Motor neuron (in vitro differentiated cells): ENCODE data around the gene TAB2. TPM values are rescaled to one million over a fixed set of nuclear protein-coding genes. Genes with fewer than 3 reads are reported as not detected.
"Not testable (repeated sequence)": the region's sequence is repeated elsewhere in the genome, so short reads cannot be mapped to it uniquely, and the experiment has no call there.

Experiments used
- ATAC-seq, 8 experiments: fragments of 200-7000 bp; cut with Tn5 transposase; replicated peaks in 6 of 8; 2 replicates each; pipeline ENCODE4 v1.8.0; 2021; ENCODE audit warnings: mild to moderate bottlenecking in 8 of 8, moderate library complexity in 8 of 8
- H3K27ac ChIP-seq, 2 donors: fragments of 250-450 bp; sonication (Bioruptor Pico); 2 replicates each; pipeline ENCODE4 v1.9.0; 2021; ENCODE audit warnings: antibody characterized with exemption in 2 of 2, mild to moderate bottlenecking in 2 of 2, moderate library complexity in 1 of 2
- H3K4me1 ChIP-seq, 2 donors: fragments of 250-450 bp; sonication (Bioruptor Pico); replicated peaks in 1 of 2; 2 replicates each; pipeline ENCODE4 v1.6.1; 2021; ENCODE audit warnings: antibody characterized with exemption in 2 of 2, mild to moderate bottlenecking in 2 of 2, moderate library complexity in 1 of 2
- H3K4me3 ChIP-seq, 5 donors: fragments of 250-450 bp; sonication (Bioruptor Pico); 2 replicates each; pipeline ENCODE4 v1.9.0; 2021; ENCODE audit warnings: antibody characterized with exemption in 5 of 5, mild to moderate bottlenecking in 5 of 5, moderate library complexity in 4 of 5
- WGBS, 10 experiments: fragments of 450-650 bp; shearing (Covaris generic); methylation state at CpG; one replicate each; pipeline ENCODE4 v1.0.0; 2022; 5-methylcytosine and 5-hydroxymethylcytosine counted together
- in situ Hi-C, 9 experiments: fragments of 400-800 bp; cut with MboI; loops; one replicate each; pipeline ENCODE4 v1.15.0; 2021; ENCODE audit warnings: low sequenced_read_pairs in 9 of 9, low pct_unique_long_range_greater_than_20kb in 2 of 9; ENCODE audit not compliant: unreplicated experiment in 9 of 9
- total RNA-seq, 8 experiments: library from RNA; unstranded; fragments of 300-600 nt; gene quantifications; 2 replicates each; pipeline versions ENCODE4 v1.2.3 to v1.2.4, GENCODE V29; 2022

TAB2 gene
- total RNA-seq, 8 experiments from 2014 or later = 17.3 to 47.0 (median 24.7) TPM

- Histone ChIP-seq H3K27ac (no peak overlapping the region), H3K4me3 (no peak overlapping the region), H3K4me1 (peaks cover 15 to 24% of the 10 kb centered on the region in 2 donors)
- no peak for ATAC-seq
- in situ Hi-C loops = loop anchor here in 7 of 9 experiments (10.0 to 25.0 kb wide), 3 partner anchors 350 to 400 kb away; no protein-coding TSS in a partner anchor
- WGBS, 10 experiments = 70 to 100% (median 94%) methylated on average over 1 to 3 of the region's 3 CpGs
Measured at GRCh38 chr6:149437212-149437611, 119.7 kb downstream of the TAB2 start.

- in situ Hi-C loops = loop anchor here in 7 of 9 experiments (10.0 to 25.0 kb wide), 3 partner anchors 352 to 402 kb away; no protein-coding TSS in a partner anchor
- WGBS, 10 experiments = 26 to 100% (median 79%) methylated on average over 1 to 3 of the region's 3 CpGs; no CpG with 5 or more reads in 2 of the 10 experiments
Measured at GRCh38 chr6:149438855-149439254, 121.3 kb downstream of the TAB2 start.

DNA sequence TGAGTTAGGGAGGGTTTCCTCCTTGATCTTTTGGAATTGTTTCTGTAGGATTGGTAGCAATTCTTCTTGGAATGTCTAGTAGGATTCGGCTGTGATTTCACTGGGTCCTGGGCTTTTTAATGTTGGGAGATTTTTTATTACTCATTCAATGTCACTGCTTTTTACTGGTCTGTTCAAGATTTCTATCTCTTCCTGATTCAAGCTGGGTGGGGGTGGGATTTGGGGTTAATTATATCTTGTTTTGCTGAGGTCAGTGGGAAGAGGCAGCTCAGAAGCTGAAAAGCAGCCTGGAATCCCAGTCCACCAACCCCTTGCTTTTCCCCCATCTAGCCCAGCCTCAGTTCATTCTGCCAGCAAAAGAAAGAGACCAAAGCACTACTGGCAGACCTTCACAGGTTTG, 122.1 kb downstream of the TAB2 start:
- ATAC-seq = no peak
- Histone ChIP-seq H3K4me3 (no peak overlapping the region), H3K27ac (no peak overlapping the region), H3K4me1 (peaks cover 15 to 24% of the 10 kb centered on the region in 2 donors)
- in situ Hi-C loops = loop anchor here in 7 of 9 experiments (10.0 to 25.0 kb wide), 3 partner anchors 352 to 402 kb away; no protein-coding TSS in a partner anchor
- 60 to 100% (median 95%) methylated on average over 1 of the region's 1 CpG; no CpG with 5 or more reads in 4 of the 10 experiments for WGBS, 10 experiments

More at GRCh38 chr6:149438855-149439254, 121.3 kb downstream of the TAB2 start:
- H3K27ac ChIP-seq = no peak overlapping the region
- ATAC-seq = no peak
- peaks cover 15 to 24% of the 10 kb centered on the region in 2 donors for H3K4me1 ChIP-seq
- no peak overlapping the region for H3K4me3 ChIP-seq

DNA sequence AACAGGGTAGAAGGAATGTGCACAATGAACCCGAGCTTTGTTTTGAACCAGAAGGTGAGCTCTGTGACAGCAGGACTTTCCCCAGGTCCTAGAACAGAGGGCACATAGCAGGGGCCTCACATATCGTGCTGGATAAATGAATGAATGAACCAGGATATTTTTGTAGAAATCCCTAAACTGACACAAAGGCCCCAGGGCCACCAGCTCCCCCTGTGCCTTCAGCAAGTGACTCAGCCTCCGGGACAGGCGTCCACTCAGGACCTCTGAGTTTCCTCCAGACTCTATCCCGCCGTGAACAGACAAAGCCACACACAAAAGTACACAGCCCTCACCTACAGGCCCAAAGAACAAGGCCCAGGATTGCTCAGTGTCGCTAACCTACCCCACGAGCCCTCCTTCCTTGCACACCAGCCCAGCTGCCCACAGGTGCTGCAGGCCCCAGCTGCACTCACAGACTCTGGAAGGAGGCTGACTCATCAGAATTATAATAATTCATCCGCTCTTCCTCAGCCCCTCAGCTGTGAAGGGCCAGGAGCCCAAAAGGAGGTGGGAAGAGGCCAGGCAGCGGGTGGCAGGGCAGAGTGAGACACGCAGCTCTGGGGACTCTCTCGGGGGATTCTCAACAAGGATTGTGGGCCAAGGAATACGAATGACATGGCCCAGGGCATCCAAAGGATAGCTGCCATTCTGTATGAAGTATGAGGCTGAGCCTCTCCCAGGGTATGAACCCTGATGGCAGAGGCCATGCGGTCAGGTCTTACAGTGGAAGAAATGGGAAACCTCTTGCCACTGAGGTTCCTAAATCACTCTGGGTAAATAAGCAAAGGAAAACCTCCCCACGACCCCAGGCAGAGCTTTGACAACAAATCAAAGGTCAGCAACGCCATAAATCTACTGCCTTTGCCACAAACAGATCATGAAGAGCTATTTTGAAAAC, 123.5 kb downstream of the TAB2 start:
- in situ Hi-C loops = loop anchor here in 5 of 9 experiments (25.0 kb wide), 2 partner anchors 354 to 404 kb away; no protein-coding TSS in a partner anchor
- WGBS, 10 experiments = 0 to 94% (median 65%) methylated on average over 1 to 13 of the region's 16 CpGs
- Histone ChIP-seq H3K27ac (peak overlapping the region; percentile 53 to 54), H3K4me3 (no peak overlapping the region), H3K4me1 (peaks cover 15 to 24% of the 10 kb centered on the region in 2 donors)
- ATAC-seq = peak; percentile 82 to 98 (median 97)

DNA sequence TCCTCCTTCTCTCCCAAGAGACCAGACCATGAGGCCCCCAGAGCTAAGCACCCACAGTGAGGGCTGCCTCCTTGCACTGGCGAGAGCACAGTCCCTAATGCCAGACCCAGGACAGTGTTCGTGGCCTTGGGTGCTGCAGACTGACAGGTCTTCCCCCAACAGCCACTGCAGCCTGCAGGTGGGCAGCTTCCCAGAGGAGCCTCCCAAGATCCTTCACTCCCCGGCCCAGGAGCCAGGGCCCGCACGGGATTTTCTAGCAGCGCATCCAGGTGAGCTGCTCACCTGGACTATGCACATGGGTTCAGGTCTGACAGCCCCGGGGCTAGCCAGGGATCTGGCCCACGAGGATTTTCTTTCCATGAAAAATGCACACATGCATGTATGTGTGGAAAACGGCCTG, 124.2 kb downstream of the TAB2 start:
- 0 to 100% (median 78%) methylated on average over 1 to 8 of the region's 9 CpGs; no CpG with 5 or more reads in 3 of the 10 experiments for WGBS, 10 experiments
- peak overlapping the region; percentile 53 to 54 for H3K27ac ChIP-seq
- H3K4me1 ChIP-seq = peaks cover 15 to 24% of the 10 kb centered on the region in 2 donors
- H3K4me3 ChIP-seq = no peak overlapping the region
- in situ Hi-C loops = loop anchor here in 5 of 9 experiments (25.0 kb wide), 2 partner anchors 354 to 404 kb away; no protein-coding TSS in a partner anchor
- peak in 3 of 8 experiments; percentile 2 to 26 (median 16) for ATAC-seq

DNA sequence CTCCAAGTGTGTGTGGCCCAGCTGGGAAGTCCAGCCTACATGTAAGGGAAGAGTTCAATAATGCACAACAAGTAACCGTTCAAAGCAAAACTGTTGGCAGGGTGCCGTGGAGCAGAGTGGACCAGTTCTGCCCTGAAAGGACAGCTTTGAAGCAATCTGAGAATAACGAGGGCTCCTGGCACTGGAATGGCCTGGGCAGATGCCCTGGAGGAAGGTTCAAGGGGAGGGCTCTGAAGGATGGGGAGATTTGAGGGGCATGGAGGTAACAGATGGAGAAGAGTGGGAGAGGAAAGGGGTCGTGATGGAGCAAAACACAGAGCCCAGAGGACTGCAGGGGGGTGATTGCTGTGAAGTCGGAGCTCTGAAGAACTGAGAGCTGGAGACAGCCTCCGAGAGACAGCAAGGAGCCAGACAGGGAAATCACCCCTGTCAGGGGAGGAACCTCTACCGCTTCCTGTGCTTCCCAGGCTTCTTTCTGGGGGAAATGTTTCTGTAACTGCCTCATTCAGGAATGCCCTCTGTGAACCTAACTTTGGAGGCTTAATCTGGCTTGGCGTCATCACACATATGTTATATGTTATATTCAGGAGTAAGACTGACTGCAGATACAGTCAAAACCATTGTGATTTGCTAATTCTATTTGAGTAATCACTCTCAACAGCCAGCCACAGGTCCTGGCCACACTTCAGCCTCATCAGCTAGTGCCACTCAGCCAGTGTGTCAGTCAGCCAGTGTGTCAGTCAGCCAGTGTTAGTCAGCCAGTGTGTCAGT, 126.1 kb downstream of the TAB2 start:
- in situ Hi-C loops = loop anchor here in 5 of 9 experiments (25.0 kb wide), 2 partner anchors 356 to 406 kb away; no protein-coding TSS in a partner anchor
- WGBS, 10 experiments = 20 to 88% (median 79%) methylated on average over 1 to 8 of the region's 8 CpGs; no CpG with 5 or more reads in 2 of the 10 experiments
- no peak for ATAC-seq

GRCh38 chr6:149444360-149445094, 127.0 kb downstream of the TAB2 start:
- H3K4me3 ChIP-seq, H3K27ac ChIP-seq, ATAC-seq: not testable (repeated sequence)
- in situ Hi-C loops = loop anchor here in 5 of 9 experiments (25.0 kb wide), 2 partner anchors 357 to 407 kb away; no protein-coding TSS in a partner anchor
- WGBS, 10 experiments = 80 to 100% (median 90%) methylated on average over 1 to 3 of the region's 3 CpGs; no CpG with 5 or more reads in 6 of the 10 experiments
- H3K4me1 ChIP-seq = peaks cover 15 to 24% of the 10 kb centered on the region in 2 donors

More for the DNA sequence above, 126.1 kb downstream of the TAB2 start:
- Histone ChIP-seq H3K4me3 (no peak overlapping the region), H3K27ac (no peak overlapping the region), H3K4me1 (peaks cover 15 to 24% of the 10 kb centered on the region in 2 donors)

GRCh38 chr6:149445095-149445466, 127.6 kb downstream of the TAB2 start:
- H3K27ac ChIP-seq = no peak overlapping the region
- no peak for ATAC-seq
- WGBS, 10 experiments = 40 to 85% methylated on average over 1 to 4 of the region's 6 CpGs; no CpG with 5 or more reads in 8 of the 10 experiments
- H3K4me1 ChIP-seq = peaks cover 15 to 20% of the 10 kb centered on the region in 2 donors
- no peak overlapping the region for H3K4me3 ChIP-seq
- in situ Hi-C loops = loop anchor here in 5 of 9 experiments (25.0 kb wide), 2 partner anchors 358 to 408 kb away; no protein-coding TSS in a partner anchor

DNA sequence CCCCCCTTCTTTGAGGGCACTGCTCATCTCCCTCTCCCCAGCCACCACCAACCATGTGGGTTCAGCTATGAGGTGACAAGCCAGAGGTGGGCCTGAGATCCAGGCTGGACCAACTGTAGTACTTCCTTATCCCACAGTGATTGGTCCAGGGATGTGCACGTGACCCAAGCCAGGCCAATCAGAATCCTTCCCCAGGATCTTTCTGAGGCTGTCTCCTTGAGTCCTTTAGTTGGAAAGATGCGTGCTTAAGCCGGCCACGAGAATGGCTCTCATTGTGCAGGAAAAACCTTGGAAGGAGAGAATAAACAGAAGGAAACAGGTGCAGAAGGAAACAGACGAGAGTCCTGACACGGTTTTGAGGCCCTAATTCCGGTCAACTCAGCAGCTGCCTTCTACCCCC, 128.1 kb downstream of the TAB2 start:
- 40 to 100% (median 83%) methylated on average over 1 to 5 of the region's 7 CpGs; no CpG with 5 or more reads in 3 of the 10 experiments for WGBS, 10 experiments
- H3K4me3 ChIP-seq = no peak overlapping the region
- H3K4me1 ChIP-seq = peaks cover 14 to 15% of the 10 kb centered on the region in 2 donors
- in situ Hi-C loops = loop anchor here in 5 of 9 experiments (25.0 kb wide), 2 partner anchors 358 to 408 kb away; no protein-coding TSS in a partner anchor
- ATAC-seq = no peak
- no peak overlapping the region for H3K27ac ChIP-seq

DNA sequence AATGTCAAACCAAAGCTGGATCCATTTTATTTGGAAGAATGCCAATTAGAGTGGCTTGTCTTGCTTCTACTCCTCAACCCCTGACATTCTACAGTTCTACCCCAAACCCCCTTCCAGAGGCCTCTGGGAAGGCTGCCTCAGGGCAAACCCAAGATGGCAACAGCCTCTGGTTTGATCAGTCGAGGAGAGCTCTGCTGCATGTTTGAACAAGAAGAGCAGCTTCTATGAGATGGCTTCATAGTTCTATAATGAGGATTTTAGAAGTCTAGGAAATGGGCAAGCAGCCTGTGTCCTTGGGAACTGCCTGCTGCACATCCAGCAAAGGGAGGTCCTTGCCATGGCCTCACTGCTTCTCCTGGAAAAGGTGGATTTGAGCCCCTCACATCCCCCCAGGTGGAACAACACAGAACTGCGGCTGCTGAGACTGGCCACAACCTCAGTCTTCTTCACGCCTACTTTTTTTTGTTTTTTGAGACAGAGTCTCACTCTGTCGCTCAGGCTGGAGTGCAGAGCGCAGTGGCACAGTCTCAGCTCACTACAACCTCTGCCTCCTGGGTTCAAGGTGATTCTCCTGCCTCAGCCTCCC, 129.4 kb downstream of the TAB2 start:
- no peak overlapping the region for H3K27ac ChIP-seq
- peaks cover under 1 to 2% of the 10 kb centered on the region in 2 donors for H3K4me1 ChIP-seq
- WGBS, 10 experiments = 20 to 100% (median 60%) methylated on average over 1 to 4 of the region's 5 CpGs; no CpG with 5 or more reads in 3 of the 10 experiments
- in situ Hi-C loops = loop anchor here in 5 of 9 experiments (25.0 kb wide), 2 partner anchors 360 to 410 kb away; no protein-coding TSS in a partner anchor
- no peak for ATAC-seq
- no peak overlapping the region for H3K4me3 ChIP-seq

GRCh38 chr6:149448821-149449453, 131.4 kb downstream of the TAB2 start:
- Histone ChIP-seq H3K27ac (no peak overlapping the region), H3K4me3 (no peak overlapping the region), H3K4me1 (no peaks in the 10 kb centered on the region)
- ATAC-seq = no peak
- 62 to 100% (median 82%) methylated on average over 1 to 4 of the region's 5 CpGs; no CpG with 5 or more reads in 7 of the 10 experiments for WGBS, 10 experiments
- in situ Hi-C loops = loop anchor here in 5 of 9 experiments (25.0 kb wide), 2 partner anchors 362 to 412 kb away; no protein-coding TSS in a partner anchor
